Loucy (cell line): ENCODE results near the gene PEX3.

Source experiments
- H2AFZ ChIP-seq: fragments of 200-600 bp; sonication (generic); 2 replicates; pipeline ENCODE4 v1.6.0; 2016; ENCODE audit warnings: antibody characterized with exemption, mild to moderate bottlenecking, low read length, moderate library complexity
- H3F3A ChIP-seq: fragments of 200-600 bp; 2 replicates; pipeline ENCODE4 v1.6.0; 2016; ENCODE audit warnings: antibody characterized with exemption, low read depth, mild to moderate bottlenecking
- H3K27me3 ChIP-seq: fragments of 200-600 bp; sonication (generic); 2 replicates; pipeline ENCODE4 v1.6.1; 2014; ENCODE audit warnings: low read length, mild to moderate bottlenecking; ENCODE audit not compliant: insufficient read depth, poor library complexity, severe bottlenecking
- H3K36me3 ChIP-seq: fragments of 200-600 bp; sonication (generic); 2 replicates; pipeline ENCODE4 v1.6.1; 2016; ENCODE audit warnings: low read length; ENCODE audit not compliant: insufficient read depth
- H3K4me1 ChIP-seq: fragments of 200-600 bp; sonication (generic); 2 replicates; pipeline ENCODE4 v1.5.1; 2014; ENCODE audit warnings: low read length, mild to moderate bottlenecking; ENCODE audit not compliant: insufficient read depth, poor library complexity, severe bottlenecking
- H3K4me2 ChIP-seq: fragments of 200-600 bp; sonication (generic); 2 replicates; pipeline ENCODE4 v1.6.0; 2014; ENCODE audit warnings: antibody characterized with exemption, low read length, low read depth, mild to moderate bottlenecking; ENCODE audit not compliant: poor library complexity, severe bottlenecking
- H3K4me3 ChIP-seq: fragments of 200-600 bp; sonication (generic); 2 replicates; pipeline ENCODE4 v1.5.1; 2014; ENCODE audit warnings: low read length, mild to moderate bottlenecking, mixed read lengths; ENCODE audit not compliant: poor library complexity, severe bottlenecking
- H3K79me2 ChIP-seq: fragments of 200-600 bp; sonication (generic); 2 replicates; pipeline ENCODE4 v1.6.1; 2014; ENCODE audit warnings: low read length; ENCODE audit not compliant: insufficient read depth
- H3K9ac ChIP-seq: fragments of 200-600 bp; sonication (generic); 2 replicates; pipeline ENCODE4 v1.6.0; 2014; ENCODE audit warnings: mild to moderate bottlenecking, low read depth, low read length, moderate library complexity; ENCODE audit not compliant: poor library complexity, severe bottlenecking
- H3K9me2 ChIP-seq: fragments of 200-600 bp; sonication (generic); replicated peaks from 2 replicates; pipeline ENCODE4 v1.6.1; 2016; ENCODE audit warnings: low read depth, low read length, mixed read lengths
- H3K9me3 ChIP-seq: fragments of 200-600 bp; sonication (generic); 2 replicates; pipeline ENCODE4 v1.6.1; 2014; ENCODE audit warnings: mild to moderate bottlenecking, antibody characterized with exemption, low read length, low read depth; ENCODE audit not compliant: insufficient read depth
- H4K20me1 ChIP-seq: fragments of 200-600 bp; sonication (generic); 2 replicates; pipeline ENCODE4 v1.6.0; 2014; ENCODE audit warnings: antibody characterized with exemption, low read length, mild to moderate bottlenecking; ENCODE audit not compliant: insufficient read depth, poor library complexity, severe bottlenecking
- EZH2phosphoT487 ChIP-seq: fragments of 200-600 bp; IDR thresholded peaks from 2 replicates; pipeline ENCODE4 v1.6.1; 2018; ENCODE audit warnings: antibody characterized with exemption, mild to moderate bottlenecking, moderate library complexity, borderline replicate concordance
- TF ChIP-seq, protein P1 (sequence below): fragments of 200-600 bp; sonication (generic); conservative IDR thresholded peaks from 2 replicates; pipeline ENCODE4 v1.5.1; 2014; ENCODE audit warnings: mild to moderate bottlenecking, antibody characterized with exemption, low read length

PEX3 gene

DNA sequence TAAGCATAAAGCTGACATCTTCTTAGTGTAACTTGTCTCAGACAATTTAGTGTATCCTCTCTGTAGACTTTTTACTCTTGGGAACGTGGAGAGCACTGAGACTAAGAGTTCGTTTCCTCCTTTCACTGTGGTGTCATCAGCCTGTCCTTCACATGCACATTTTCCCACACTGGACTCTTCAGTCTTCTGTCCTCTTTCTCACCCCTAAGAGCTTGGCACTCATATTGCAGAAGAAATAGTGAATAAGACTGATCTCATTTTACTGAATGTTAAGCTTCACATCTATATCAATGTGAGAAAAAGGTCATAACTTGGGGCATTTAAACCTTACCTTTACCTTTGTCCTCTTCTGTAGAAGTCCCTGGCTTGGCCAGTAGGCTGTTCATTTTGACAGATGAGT, 35.4 kb downstream of the PEX3 start:
- TF ChIP-seq EZH2phosphoT487: no peak
- TF ChIP-seq, protein P1, sequence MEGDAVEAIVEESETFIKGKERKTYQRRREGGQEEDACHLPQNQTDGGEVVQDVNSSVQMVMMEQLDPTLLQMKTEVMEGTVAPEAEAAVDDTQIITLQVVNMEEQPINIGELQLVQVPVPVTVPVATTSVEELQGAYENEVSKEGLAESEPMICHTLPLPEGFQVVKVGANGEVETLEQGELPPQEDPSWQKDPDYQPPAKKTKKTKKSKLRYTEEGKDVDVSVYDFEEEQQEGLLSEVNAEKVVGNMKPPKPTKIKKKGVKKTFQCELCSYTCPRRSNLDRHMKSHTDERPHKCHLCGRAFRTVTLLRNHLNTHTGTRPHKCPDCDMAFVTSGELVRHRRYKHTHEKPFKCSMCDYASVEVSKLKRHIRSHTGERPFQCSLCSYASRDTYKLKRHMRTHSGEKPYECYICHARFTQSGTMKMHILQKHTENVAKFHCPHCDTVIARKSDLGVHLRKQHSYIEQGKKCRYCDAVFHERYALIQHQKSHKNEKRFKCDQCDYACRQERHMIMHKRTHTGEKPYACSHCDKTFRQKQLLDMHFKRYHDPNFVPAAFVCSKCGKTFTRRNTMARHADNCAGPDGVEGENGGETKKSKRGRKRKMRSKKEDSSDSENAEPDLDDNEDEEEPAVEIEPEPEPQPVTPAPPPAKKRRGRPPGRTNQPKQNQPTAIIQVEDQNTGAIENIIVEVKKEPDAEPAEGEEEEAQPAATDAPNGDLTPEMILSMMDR: no peak
- H3K9me3 ChIP-seq: no peaks in the 10 kb centered on the region
- H3K4me3 ChIP-seq: no peak overlapping the region
- no peaks in the 10 kb centered on the region for H4K20me1 ChIP-seq
- no peaks in the 10 kb centered on the region for H3F3A ChIP-seq
- H3K9ac ChIP-seq: no peak overlapping the region
- H3K4me1 ChIP-seq: no peaks in the 10 kb centered on the region
- H3K79me2 ChIP-seq: no peaks in the 10 kb centered on the region
- H3K4me2 ChIP-seq: no peak overlapping the region
- H2AFZ ChIP-seq: no peak overlapping the region
- no peaks in the 10 kb centered on the region for H3K27me3 ChIP-seq
- no peaks in the 10 kb centered on the region for H3K36me3 ChIP-seq
- no peaks in the 10 kb centered on the region for H3K9me2 ChIP-seq

DNA sequence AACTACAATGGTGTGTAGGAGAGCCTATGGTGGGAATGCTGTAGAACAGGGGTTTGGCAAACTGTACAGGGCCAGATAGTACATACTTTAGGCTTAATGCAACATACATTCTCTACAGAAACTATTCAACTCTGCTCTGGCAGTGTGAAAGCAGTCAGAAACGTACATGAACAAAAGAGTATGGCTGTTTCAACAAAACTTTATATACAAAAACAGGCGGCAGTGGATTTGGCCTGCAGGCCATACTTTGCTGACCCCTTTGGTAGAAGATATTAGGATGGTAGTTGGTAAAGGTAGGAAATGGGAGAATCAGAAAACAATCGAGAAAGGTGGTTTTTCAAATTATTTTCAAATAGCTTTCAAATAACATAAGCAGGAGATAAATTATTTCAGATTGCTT, 36.1 kb downstream of the PEX3 start:
- H3K27me3 ChIP-seq: no peaks in the 10 kb centered on the region
- no peak overlapping the region for H2AFZ ChIP-seq
- no peaks in the 10 kb centered on the region for H3K36me3 ChIP-seq
- H3K9ac ChIP-seq: no peak overlapping the region
- TF ChIP-seq, protein P1: no peak
- no peak for TF ChIP-seq EZH2phosphoT487
- H3K9me3 ChIP-seq: no peaks in the 10 kb centered on the region
- no peaks in the 10 kb centered on the region for H3K9me2 ChIP-seq
- H3K4me1 ChIP-seq: no peaks in the 10 kb centered on the region
- H3K4me2 ChIP-seq: no peak overlapping the region
- no peaks in the 10 kb centered on the region for H3K79me2 ChIP-seq
- H3F3A ChIP-seq: no peaks in the 10 kb centered on the region
- no peaks in the 10 kb centered on the region for H4K20me1 ChIP-seq
- H3K4me3 ChIP-seq: no peak overlapping the region

DNA sequence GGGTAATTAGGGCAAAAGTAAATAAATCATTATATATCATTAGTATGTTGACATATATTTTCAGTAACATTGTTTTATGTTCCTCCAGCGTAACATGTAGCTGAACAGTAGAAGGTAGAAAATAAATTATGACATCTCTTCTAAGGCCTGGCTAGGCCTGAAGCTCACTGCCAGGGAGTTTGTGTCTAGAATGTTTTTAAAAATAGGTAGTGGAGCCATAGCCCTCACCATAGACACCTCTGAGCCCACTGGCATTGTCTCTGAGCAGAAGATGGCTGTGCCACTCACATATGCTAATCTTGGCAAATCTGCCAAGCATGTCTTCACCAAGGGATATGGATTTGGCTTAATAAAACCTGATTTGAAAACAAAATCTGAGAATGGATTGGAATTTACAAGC, 39.6 kb downstream of the PEX3 start:
- H3K36me3 ChIP-seq: peaks cover 5% of the 10 kb centered on the region; the same call in 1 of the 2 replicates
- no peaks in the 10 kb centered on the region for H3K4me1 ChIP-seq
- H3K9me3 ChIP-seq: no peaks in the 10 kb centered on the region
- no peaks in the 10 kb centered on the region for H3F3A ChIP-seq
- no peaks in the 10 kb centered on the region for H3K79me2 ChIP-seq
- no peaks in the 10 kb centered on the region for H3K9me2 ChIP-seq
- H3K4me2 ChIP-seq: no peak overlapping the region
- H3K27me3 ChIP-seq: no peaks in the 10 kb centered on the region
- no peak overlapping the region for H3K9ac ChIP-seq
- H4K20me1 ChIP-seq: no peaks in the 10 kb centered on the region
- no peak overlapping the region for H2AFZ ChIP-seq
- no peak overlapping the region for H3K4me3 ChIP-seq
- TF ChIP-seq EZH2phosphoT487: no peak
- TF ChIP-seq, protein P1: no peak
